HepG2 (cell line): ENCODE results near the gene RFX2. TPM values are rescaled to one million over a fixed set of nuclear protein-coding genes. Genes with fewer than 3 reads are reported as not detected.
A peak's percentile ranks its signal among the peaks of the same experiment; 100 is the strongest.

Source experiments
- ARNTL ChIP-seq: sonication (generic); formaldehyde crosslinking; IDR thresholded peaks from 2 replicates; pipeline ENCODE4 v1.4.0; 2020; ENCODE audit warnings: mild to moderate bottlenecking, missing genetic modification reagents
- BORCS8-MEF2B ChIP-seq: sonication (generic); formaldehyde crosslinking; IDR thresholded peaks from 2 replicates; pipeline ENCODE4 v1.8.0; 2022; ENCODE audit warnings: mild to moderate bottlenecking, missing genetic modification reagents
- EP300 ChIP-seq, 3 experiments: sonication (generic) in 1 of 3; formaldehyde crosslinking in 1 of 3; IDR thresholded peaks; 2 replicates each; pipeline versions ENCODE4 v1.5.1 to v1.6.1; 2011 to 2020; ENCODE audit warnings: low read depth in 2 of 3, low read length in 2 of 3, borderline replicate concordance in 1 of 3, improper control_type of control experiment in 1 of 3, mild to moderate bottlenecking in 1 of 3, missing genetic modification reagents in 1 of 3, moderate library complexity in 1 of 3
- FLYWCH1 ChIP-seq: sonication (generic); formaldehyde crosslinking; IDR thresholded peaks from 2 replicates; pipeline ENCODE4 v1.8.1; 2023; ENCODE audit warnings: mild to moderate bottlenecking, missing genetic modification reagents
- HNF4G ChIP-seq, 2 experiments: sonication (generic) in 1 of 2; formaldehyde crosslinking in 1 of 2; IDR thresholded peaks; 2 replicates each; pipeline versions ENCODE4 v1.4.0 to v1.6.1; 2011 to 2020; ENCODE audit warnings: borderline replicate concordance in 2 of 2, low read depth in 2 of 2, mild to moderate bottlenecking in 2 of 2, low read length in 1 of 2, missing genetic modification reagents in 1 of 2, moderate library complexity in 1 of 2
- KDM1A ChIP-seq: IDR thresholded peaks from 2 replicates; pipeline ENCODE4 v1.6.1; 2016; ENCODE audit warnings: missing compliant biosample characterization
- KLF12 ChIP-seq: sonication (generic); formaldehyde crosslinking; IDR thresholded peaks from 2 replicates; pipeline ENCODE4 v1.4.0; 2020; ENCODE audit warnings: missing genetic modification reagents, borderline replicate concordance
- MAF1 ChIP-seq: sonication (generic); formaldehyde crosslinking; IDR thresholded peaks from 2 replicates; pipeline ENCODE4 v1.5.0; 2020; ENCODE audit warnings: missing genetic modification reagents, borderline replicate concordance
- MIER3 ChIP-seq: IDR thresholded peaks from 2 replicates; pipeline ENCODE4 v1.6.1; 2016; ENCODE audit warnings: missing compliant biosample characterization, borderline replicate concordance
- NFATC3 ChIP-seq: sonication (generic); formaldehyde crosslinking; IDR thresholded peaks from 2 replicates; pipeline ENCODE4 v1.5.1; 2020; ENCODE audit warnings: mild to moderate bottlenecking, missing genetic modification reagents
- NFE2L2 ChIP-seq: fragments of 150-350 bp; IDR thresholded peaks from 2 replicates; pipeline ENCODE4 v1.6.1; 2014; ENCODE audit warnings: low read length
- ONECUT2 ChIP-seq: sonication (generic); formaldehyde crosslinking; IDR thresholded peaks from 2 replicates; pipeline ENCODE4 v1.4.0; 2020; ENCODE audit warnings: missing genetic modification reagents
- ZC3H13 ChIP-seq: sonication (generic); formaldehyde crosslinking; IDR thresholded peaks from 2 replicates; pipeline ENCODE4 v1.8.1; 2023; ENCODE audit warnings: mild to moderate bottlenecking, missing genetic modification reagents, moderate library complexity
- ZNF230 ChIP-seq: sonication (generic); formaldehyde crosslinking; IDR thresholded peaks from 2 replicates; pipeline ENCODE4 v1.4.0; 2020; ENCODE audit warnings: mild to moderate bottlenecking, missing genetic modification reagents
- ZNF329 ChIP-seq: sonication (generic); formaldehyde crosslinking; IDR thresholded peaks from 2 replicates; pipeline ENCODE4 v1.9.0; 2021; ENCODE audit warnings: low read depth, mild to moderate bottlenecking, missing genetic modification reagents
- ZNF431 ChIP-seq: sonication (generic); formaldehyde crosslinking; IDR thresholded peaks from 2 replicates; pipeline ENCODE4 v1.9.0; 2022; ENCODE audit warnings: missing genetic modification reagents, low read depth, mild to moderate bottlenecking, borderline replicate concordance
- ZNF563 ChIP-seq: sonication (generic); formaldehyde crosslinking; IDR thresholded peaks from 2 replicates; pipeline ENCODE4 v1.8.0; 2022; ENCODE audit warnings: mild to moderate bottlenecking, moderate library complexity, missing genetic modification reagents
- ZNF564 ChIP-seq: sonication (generic); formaldehyde crosslinking; IDR thresholded peaks from 2 replicates; pipeline ENCODE4 v1.8.1; 2023; ENCODE audit warnings: mild to moderate bottlenecking, missing genetic modification reagents
- ZNF713 ChIP-seq: sonication (generic); formaldehyde crosslinking; IDR thresholded peaks from 2 replicates; pipeline ENCODE4 v1.4.0; 2020; ENCODE audit warnings: mild to moderate bottlenecking, missing genetic modification reagents
- ZNF790 ChIP-seq: sonication (generic); formaldehyde crosslinking; IDR thresholded peaks from 2 replicates; pipeline ENCODE4 v1.8.0; 2022; ENCODE audit warnings: missing genetic modification reagents, mild to moderate bottlenecking, borderline replicate concordance
- ZNF878 ChIP-seq: sonication (generic); formaldehyde crosslinking; IDR thresholded peaks from 2 replicates; pipeline ENCODE4 v1.8.1; 2023; ENCODE audit warnings: mild to moderate bottlenecking, missing genetic modification reagents, moderate library complexity
- polyA plus RNA-seq, 8 experiments: library from polyadenylated mRNA; depleted of rRNA in 3 of 8; stranded (reverse) in 7 of 8; unstranded in 1 of 8; fragments of >200 nt; fragmentation: Illumina TruSeq in 4 of 8; extraction: Trizol in 4 of 8; gene quantifications; 2 replicates each; pipeline versions ENCODE4 v1.2.1 to v1.2.3, GENCODE V29; 2011 to 2016; ENCODE audit warnings: low read depth in 4 of 8, missing spikeins in 1 of 8, mixed read lengths in 1 of 8; ENCODE audit not compliant: insufficient read depth in 1 of 8
- total RNA-seq, 5 experiments: library from RNA; depleted of rRNA; stranded (reverse); fragments of >200 nt; fragmentation: Illumina TruSeq; extraction: Trizol; gene quantifications; 2 replicates each; pipeline ENCODE4 v1.2.3, GENCODE V29; 2016; ENCODE audit warnings: low read depth in 1 of 5
- TF ChIP-seq, protein P1 (sequence below): IDR thresholded peaks from 2 replicates; pipeline ENCODE4 v1.6.1; 2016; ENCODE audit warnings: missing biosample characterization, missing genetic modification reagents, low read depth
- TF ChIP-seq, protein P2 (sequence below): sonication (generic); formaldehyde crosslinking; IDR thresholded peaks from 2 replicates; pipeline ENCODE4 v1.9.0; 2021; ENCODE audit warnings: missing genetic modification reagents, borderline replicate concordance

RFX2 gene
- total and polyA plus RNA-seq, 2 of the 13 experiments (the other 11 are each of a cell fraction or from before 2014, with no cell fraction given), result 2.8 to 3.3 TPM

DNA sequence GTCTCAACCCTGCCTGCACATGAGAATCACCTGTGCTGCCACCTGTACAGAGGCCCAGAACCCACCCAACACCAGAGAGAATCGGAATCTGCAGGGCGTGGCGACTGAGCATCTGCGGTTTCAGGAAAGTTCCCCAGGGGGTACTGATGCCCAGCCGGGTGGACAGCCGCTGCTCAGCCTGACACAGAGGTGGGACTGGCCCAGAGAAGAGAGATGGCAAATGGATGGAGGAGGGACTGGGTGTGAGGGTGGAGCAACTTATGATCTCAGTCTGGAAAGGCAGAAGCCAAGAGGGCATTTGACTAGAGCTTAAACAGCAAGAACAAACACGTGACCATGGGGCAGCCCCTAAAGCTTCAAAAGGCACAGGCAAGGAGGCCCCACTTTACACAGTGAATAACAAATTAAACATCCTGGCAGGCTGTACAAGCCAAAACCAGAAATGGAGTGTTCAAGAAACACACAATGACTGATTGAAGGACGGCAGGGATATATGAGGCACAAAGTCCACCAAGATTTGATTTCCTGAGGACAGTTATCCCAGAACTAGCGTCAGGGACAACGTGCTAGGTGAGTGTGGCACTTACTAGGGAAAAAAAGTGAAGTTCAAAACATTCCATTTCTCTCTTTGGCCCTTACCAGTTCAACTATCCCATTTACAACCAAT, 135.4 kb downstream of the RFX2 start (continued):
- TF ChIP-seq HNF4G (IDR thresholded peaks at IDR 0.05; ENCODE audit: borderline replicate concordance, low read depth, low read length) (peak; percentile 72; the same call in 1 of the 2 replicates), HNF4G (CRISPR knock-in tag; IDR thresholded peaks at IDR 0.05; ENCODE audit: borderline replicate concordance, low read depth) (no peak), ZNF790 (no peak), ZNF713 (CRISPR knock-in tag) (no peak), ZNF563 (CRISPR knock-in tag) (no peak), FLYWCH1 (CRISPR knock-in tag) (no peak), ZNF230 (CRISPR knock-in tag) (no peak), ZNF329 (no peak), KDM1A (CRISPR knock-in tag) (0 out of 2 replicates have a peak, but pooled peaks have one; percentile 9), KLF12 (no peak), NFE2L2 (no peak), ZNF431 (CRISPR knock-in tag) (no peak), ZNF878 (CRISPR knock-in tag) (peak; percentile 71; the same call in 1 of the 2 replicates), ZC3H13 (CRISPR knock-in tag) (no peak), EP300 (IDR thresholded peaks at IDR 0.05; ENCODE audit: low read depth in 2 of 2, low read length in 2 of 2) (peak in 1 of 2 experiments; percentile 83; a peak in 2 of 4 replicates), EP300 (CRISPR knock-in tag; IDR thresholded peaks at IDR 0.05; ENCODE audit: borderline replicate concordance) (peak; percentile 71; the same call in 1 of the 2 replicates), BORCS8-MEF2B (no peak), ONECUT2 (CRISPR knock-in tag) (no peak), NFATC3 (CRISPR knock-in tag) (no peak), MAF1 (CRISPR knock-in tag) (no peak), ZNF564 (CRISPR knock-in tag) (no peak), ARNTL (CRISPR knock-in tag) (peak; percentile 96), MIER3 (CRISPR knock-in tag) (no peak)
- TF ChIP-seq, protein P1, sequence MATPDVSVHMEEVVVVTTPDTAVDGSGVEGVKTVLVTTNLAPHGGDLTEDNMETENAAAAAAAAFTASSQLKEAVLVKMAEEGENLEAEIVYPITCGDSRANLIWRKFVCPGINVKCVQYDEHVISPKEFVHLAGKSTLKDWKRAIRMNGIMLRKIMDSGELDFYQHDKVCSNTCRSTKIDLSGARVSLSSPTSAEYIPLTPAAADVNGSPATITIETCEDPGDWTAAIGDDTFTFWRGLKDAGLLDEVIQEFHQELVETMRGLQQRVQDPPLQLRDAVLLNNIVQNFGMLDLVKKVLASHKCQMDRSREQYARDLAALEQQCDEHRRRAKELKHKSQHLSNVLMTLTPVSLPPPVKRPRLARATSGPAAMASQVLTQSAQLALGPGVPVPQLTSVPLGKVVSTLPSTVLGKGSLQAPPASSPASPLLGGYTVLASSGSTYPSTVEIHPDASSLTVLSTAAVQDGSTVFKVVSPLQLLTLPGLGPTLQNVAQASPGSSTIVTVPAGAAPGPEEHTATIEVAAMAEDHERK (CRISPR knock-in tag), result no peak
- TF ChIP-seq, protein P2, sequence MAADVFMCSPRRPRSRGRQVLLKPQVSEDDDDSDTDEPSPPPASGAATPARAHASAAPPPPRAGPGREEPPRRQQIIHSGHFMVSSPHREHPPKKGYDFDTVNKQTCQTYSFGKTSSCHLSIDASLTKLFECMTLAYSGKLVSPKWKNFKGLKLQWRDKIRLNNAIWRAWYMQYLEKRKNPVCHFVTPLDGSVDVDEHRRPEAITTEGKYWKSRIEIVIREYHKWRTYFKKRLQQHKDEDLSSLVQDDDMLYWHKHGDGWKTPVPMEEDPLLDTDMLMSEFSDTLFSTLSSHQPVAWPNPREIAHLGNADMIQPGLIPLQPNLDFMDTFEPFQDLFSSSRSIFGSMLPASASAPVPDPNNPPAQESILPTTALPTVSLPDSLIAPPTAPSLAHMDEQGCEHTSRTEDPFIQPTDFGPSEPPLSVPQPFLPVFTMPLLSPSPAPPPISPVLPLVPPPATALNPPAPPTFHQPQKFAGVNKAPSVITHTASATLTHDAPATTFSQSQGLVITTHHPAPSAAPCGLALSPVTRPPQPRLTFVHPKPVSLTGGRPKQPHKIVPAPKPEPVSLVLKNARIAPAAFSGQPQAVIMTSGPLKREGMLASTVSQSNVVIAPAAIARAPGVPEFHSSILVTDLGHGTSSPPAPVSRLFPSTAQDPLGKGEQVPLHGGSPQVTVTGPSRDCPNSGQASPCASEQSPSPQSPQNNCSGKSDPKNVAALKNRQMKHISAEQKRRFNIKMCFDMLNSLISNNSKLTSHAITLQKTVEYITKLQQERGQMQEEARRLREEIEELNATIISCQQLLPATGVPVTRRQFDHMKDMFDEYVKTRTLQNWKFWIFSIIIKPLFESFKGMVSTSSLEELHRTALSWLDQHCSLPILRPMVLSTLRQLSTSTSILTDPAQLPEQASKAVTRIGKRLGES (CRISPR knock-in tag), result no peak
